Fibroblast of lung (primary cell): ENCODE results near the gene PIM3. TPM values are rescaled to one million over a fixed set of nuclear protein-coding genes. Genes with fewer than 3 reads are reported as not detected.

Experiments
- DNase-seq, 2 donors: peaks; one replicate each; pipeline versions ENCODE4 v3.0.0 to v3.0.0-alpha.2; 2010; ENCODE audit warnings: low read depth in 2 of 2
- H2AFZ ChIP-seq: 2 replicates; pipeline ENCODE4 v1.5.1; 2012; ENCODE audit warnings: low read length, control low read depth, inconsistent platforms
- H3K27ac ChIP-seq: 2 replicates; pipeline ENCODE4 v1.5.1; 2011; ENCODE audit warnings: low read length, control low read depth; ENCODE audit not compliant: insufficient read depth
- H3K27me3 ChIP-seq: 2 replicates; pipeline ENCODE4 v1.5.1; 2011; ENCODE audit warnings: mild to moderate bottlenecking, low read length; ENCODE audit not compliant: control insufficient read depth, insufficient read depth
- H3K36me3 ChIP-seq: 2 replicates; pipeline ENCODE4 v1.5.1; 2011; ENCODE audit warnings: low read length; ENCODE audit not compliant: control insufficient read depth, insufficient read depth
- H3K4me1 ChIP-seq: 2 replicates; pipeline ENCODE4 v1.5.1; 2011; ENCODE audit warnings: low read length; ENCODE audit not compliant: control insufficient read depth, insufficient read depth; ENCODE audit errors: extremely low read depth
- H3K4me2 ChIP-seq: 2 replicates; pipeline ENCODE4 v1.5.1; 2011; ENCODE audit warnings: low read length, control low read depth; ENCODE audit not compliant: insufficient read depth; ENCODE audit errors: extremely low read depth
- H3K4me3 ChIP-seq, 4 experiments: fragments of 200-600 bp in 1 of 4; sonication (generic) in 1 of 4; replicated peaks in 1 of 4; 2 replicates each; pipeline ENCODE4 v1.5.1; 2011 to 2016; ENCODE audit warnings: low read length in 4 of 4, low read depth in 3 of 4, mild to moderate bottlenecking in 3 of 4, control low read depth in 2 of 4, inconsistent platforms in 1 of 4, mixed read lengths in 1 of 4; ENCODE audit not compliant: insufficient read depth in 1 of 4; ENCODE audit errors: control extremely low read depth in 1 of 4
- H3K79me2 ChIP-seq: 2 replicates; pipeline ENCODE4 v1.5.1; 2012; ENCODE audit warnings: mild to moderate bottlenecking, low read length, inconsistent platforms; ENCODE audit not compliant: control insufficient read depth, insufficient read depth
- H3K9ac ChIP-seq: 2 replicates; pipeline ENCODE4 v1.5.1; 2011; ENCODE audit warnings: mild to moderate bottlenecking, low read length, control low read depth; ENCODE audit not compliant: insufficient read depth
- H3K9me3 ChIP-seq: 2 replicates; pipeline ENCODE4 v1.5.1; 2012; ENCODE audit warnings: low read depth, low read length; ENCODE audit not compliant: control insufficient read depth, insufficient read depth
- H4K20me1 ChIP-seq: 2 replicates; pipeline ENCODE4 v1.5.1; 2011; ENCODE audit warnings: low read length; ENCODE audit not compliant: control insufficient read depth, insufficient read depth; ENCODE audit errors: extremely low read depth
- EZH2 ChIP-seq: IDR thresholded peaks from 2 replicates; pipeline ENCODE4 v1.5.1; 2012; ENCODE audit warnings: low read length, control low read depth, mild to moderate bottlenecking; ENCODE audit errors: missing control alignments
- polyA plus RNA-seq, 2 donors: library from polyadenylated mRNA; depleted of rRNA in 1 of 2; stranded (reverse) in 1 of 2; unstranded in 1 of 2; fragments of >200 nt; gene quantifications; 2 replicates each; pipeline ENCODE4 v1.2.1, GENCODE V29; 2011 to 2012; ENCODE audit warnings: missing spikeins in 1 of 2
- total RNA-seq: library from RNA; depleted of rRNA; stranded (reverse); fragments of >200 nt; gene quantifications from 2 replicates; pipeline ENCODE4 v1.2.1, GENCODE V29; 2014
- TF ChIP-seq, protein P1 (sequence below), 2 donors: IDR thresholded peaks in 1 of 2; conservative IDR thresholded peaks in 1 of 2; 1 replicate in 1 of 2; 2 replicates in 1 of 2; pipeline ENCODE4 v1.5.1; 2011 to 2012; ENCODE audit warnings: low read length in 2 of 2, control low read depth in 1 of 2, inconsistent platforms in 1 of 2, low read depth in 1 of 2, mild to moderate bottlenecking in 1 of 2

PIM3 gene
- total and polyA plus RNA-seq, 2 donors (not counting 1 experiment from before 2014, with no cell fraction given), result 6.8 to 47.7 TPM

DNA sequence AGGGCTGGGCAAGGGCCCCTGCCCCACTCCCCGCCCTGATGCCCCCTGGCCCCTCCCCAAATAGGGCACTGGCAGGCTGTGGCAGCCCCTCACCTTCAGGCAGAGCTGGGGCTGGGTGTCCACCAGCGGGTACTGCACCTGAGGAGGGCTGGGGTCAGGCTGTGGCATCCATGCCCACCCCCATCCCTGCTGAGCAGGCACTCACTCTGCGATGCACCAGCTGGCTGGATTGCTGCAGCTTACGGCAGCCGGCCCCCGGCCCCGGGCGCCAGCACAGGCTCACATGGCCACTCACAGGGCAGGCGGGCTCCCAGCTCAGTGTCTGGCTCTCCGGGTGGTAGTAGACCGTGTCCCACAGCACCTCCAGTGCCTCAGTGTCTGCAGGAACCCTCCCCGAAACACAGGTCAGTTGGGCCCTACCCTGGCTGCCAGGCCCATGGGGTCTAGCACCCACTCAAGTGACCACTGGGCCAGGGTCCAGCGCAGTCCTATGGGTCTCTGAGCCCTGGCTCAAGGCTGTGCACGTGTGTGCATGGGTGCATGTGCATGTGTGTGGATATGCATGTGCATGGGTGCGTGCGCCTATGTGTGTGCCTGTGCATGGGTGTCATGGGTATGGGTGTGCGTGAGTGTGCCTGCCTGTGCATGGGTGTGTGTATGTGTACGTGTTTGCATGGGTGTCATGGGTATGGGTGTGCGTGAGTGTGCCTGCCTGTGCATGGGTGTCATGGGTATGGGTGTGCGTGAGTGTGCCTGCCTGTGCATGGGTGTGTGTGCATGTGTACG, 37.6 kb downstream of the PIM3 start:
- H2AFZ ChIP-seq, result no peak overlapping the region
- no peak overlapping the region for H3K4me2 ChIP-seq
- H3K79me2 ChIP-seq, result no peaks in the 10 kb centered on the region
- no peaks in the 10 kb centered on the region for H3K36me3 ChIP-seq
- TF ChIP-seq EZH2, result no peak
- TF ChIP-seq, protein P1, sequence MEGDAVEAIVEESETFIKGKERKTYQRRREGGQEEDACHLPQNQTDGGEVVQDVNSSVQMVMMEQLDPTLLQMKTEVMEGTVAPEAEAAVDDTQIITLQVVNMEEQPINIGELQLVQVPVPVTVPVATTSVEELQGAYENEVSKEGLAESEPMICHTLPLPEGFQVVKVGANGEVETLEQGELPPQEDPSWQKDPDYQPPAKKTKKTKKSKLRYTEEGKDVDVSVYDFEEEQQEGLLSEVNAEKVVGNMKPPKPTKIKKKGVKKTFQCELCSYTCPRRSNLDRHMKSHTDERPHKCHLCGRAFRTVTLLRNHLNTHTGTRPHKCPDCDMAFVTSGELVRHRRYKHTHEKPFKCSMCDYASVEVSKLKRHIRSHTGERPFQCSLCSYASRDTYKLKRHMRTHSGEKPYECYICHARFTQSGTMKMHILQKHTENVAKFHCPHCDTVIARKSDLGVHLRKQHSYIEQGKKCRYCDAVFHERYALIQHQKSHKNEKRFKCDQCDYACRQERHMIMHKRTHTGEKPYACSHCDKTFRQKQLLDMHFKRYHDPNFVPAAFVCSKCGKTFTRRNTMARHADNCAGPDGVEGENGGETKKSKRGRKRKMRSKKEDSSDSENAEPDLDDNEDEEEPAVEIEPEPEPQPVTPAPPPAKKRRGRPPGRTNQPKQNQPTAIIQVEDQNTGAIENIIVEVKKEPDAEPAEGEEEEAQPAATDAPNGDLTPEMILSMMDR (conservative IDR thresholded peaks at IDR 0.05 in 1 of 2, IDR thresholded peaks at IDR 0.05 in 1 of 2; ENCODE audit: low read depth in 1 of 2, low read length in 2 of 2), result no peak
- no peak for DNase-seq
- no peaks in the 10 kb centered on the region for H4K20me1 ChIP-seq
- no peak overlapping the region for H3K9ac ChIP-seq
- H3K9me3 ChIP-seq, result no peaks in the 10 kb centered on the region
- no peaks in the 10 kb centered on the region for H3K4me1 ChIP-seq
- H3K27me3 ChIP-seq, result no peaks in the 10 kb centered on the region
- H3K4me3 ChIP-seq, result no peak overlapping the region
- H3K27ac ChIP-seq, result no peak overlapping the region

DNA sequence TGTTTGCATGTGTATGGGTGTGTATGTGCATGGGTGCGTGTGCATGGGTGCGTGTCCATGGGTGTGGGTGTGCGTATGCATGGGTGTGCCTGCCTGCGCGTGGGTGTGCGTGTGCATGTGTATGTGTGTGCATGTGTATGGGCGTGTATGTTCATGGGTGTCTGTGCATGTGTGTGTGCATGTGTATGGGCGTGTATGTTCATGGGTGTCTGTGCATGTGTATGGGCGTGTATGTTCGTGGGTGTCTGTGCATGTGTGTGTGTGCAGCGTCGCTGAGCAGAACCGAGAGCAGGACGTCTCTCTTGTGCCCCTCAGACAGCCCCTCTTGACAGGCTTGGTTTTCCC, 38.1 kb downstream of the PIM3 start:
- H4K20me1 ChIP-seq, result no peaks in the 10 kb centered on the region
- DNase-seq, result no peak

GRCh38 chr22:49999063-49999945, 38.7 kb downstream of the PIM3 start:
- Histone ChIP-seq H3K79me2 (no peaks in the 10 kb centered on the region), H3K36me3 (no peaks in the 10 kb centered on the region), H2AFZ (no peak overlapping the region), H3K27ac (no peak overlapping the region), H3K4me1 (no peaks in the 10 kb centered on the region), H3K4me2 (no peak overlapping the region), H3K9me3 (no peaks in the 10 kb centered on the region), H3K27me3 (no peaks in the 10 kb centered on the region), H3K4me3 (no peak overlapping the region), H3K9ac (no peak overlapping the region), H4K20me1 (no peaks in the 10 kb centered on the region)
- TF ChIP-seq, protein P1 (conservative IDR thresholded peaks at IDR 0.05 in 1 of 2, IDR thresholded peaks at IDR 0.05 in 1 of 2; ENCODE audit: low read depth in 1 of 2, low read length in 2 of 2), result no peak
- TF ChIP-seq EZH2, result no peak
- DNase-seq, result no peak

More for the DNA sequence above, 38.1 kb downstream of the PIM3 start:
- Histone ChIP-seq H3K27ac (no peak overlapping the region), H3K9ac (no peak overlapping the region), H3K27me3 (no peaks in the 10 kb centered on the region), H3K4me3 (no peak overlapping the region), H3K36me3 (no peaks in the 10 kb centered on the region), H3K4me1 (no peaks in the 10 kb centered on the region), H2AFZ (no peak overlapping the region), H3K9me3 (no peaks in the 10 kb centered on the region), H3K79me2 (no peaks in the 10 kb centered on the region), H3K4me2 (no peak overlapping the region)
- no peak for TF ChIP-seq EZH2
- TF ChIP-seq, protein P1 (conservative IDR thresholded peaks at IDR 0.05 in 1 of 2, IDR thresholded peaks at IDR 0.05 in 1 of 2; ENCODE audit: low read depth in 1 of 2, low read length in 2 of 2), result no peak
